SK-N-MC (cell line): Measurements from ENCODE around the gene WDFY1.
A peak's percentile ranks its signal among the peaks of the same experiment; 100 is the strongest.

ENCODE experiments used
- DNase-seq: peaks from one replicate; pipeline ENCODE4 v3.0.0-alpha.2; 2011; ENCODE audit warnings: low read depth, low spot score
- H3K27ac ChIP-seq: fragments of 200-600 bp; sonication (generic); 2 replicates; pipeline ENCODE4 v1.5.1; 2016; ENCODE audit warnings: mixed run types
- H3K36me3 ChIP-seq: fragments of 200-600 bp; sonication (generic); 2 replicates; pipeline ENCODE4 v1.6.1; 2017; ENCODE audit warnings: antibody characterized with exemption, low read length, mixed read lengths; ENCODE audit not compliant: insufficient read depth
- H3K4me3 ChIP-seq: fragments of 200-600 bp; sonication (generic); 2 replicates; pipeline ENCODE4 v1.5.1; 2016
- H3K9ac ChIP-seq: fragments of 200-600 bp; sonication (generic); 2 replicates; pipeline ENCODE4 v1.8.0; 2017; ENCODE audit warnings: mixed run types, mixed read lengths; ENCODE audit not compliant: insufficient read length
- H3K9me3 ChIP-seq: fragments of 200-600 bp; sonication (generic); 2 replicates; pipeline ENCODE4 v1.6.1; 2017; ENCODE audit warnings: low read depth, mild to moderate bottlenecking, antibody characterized with exemption, low read length, moderate library complexity, mixed read lengths
- EZH2 ChIP-seq: fragments of 200-600 bp; sonication (generic); IDR thresholded peaks from one replicate; pipeline ENCODE4 v1.6.1; 2017; ENCODE audit warnings: antibody characterized with exemption
- FOXP2 ChIP-seq: optimal IDR thresholded peaks from 2 replicates; pipeline ENCODE3; 2011; ENCODE audit warnings: mild to moderate bottlenecking, moderate library complexity; ENCODE audit not compliant: insufficient read depth; ENCODE audit errors: extremely low read length, control extremely low read depth
- POLR2AphosphoS5 ChIP-seq: IDR thresholded peaks from 2 replicates; pipeline ENCODE4 v1.6.1; 2012; ENCODE audit warnings: mild to moderate bottlenecking, low read depth, low read length, borderline replicate concordance

The WDFY1 gene

DNA sequence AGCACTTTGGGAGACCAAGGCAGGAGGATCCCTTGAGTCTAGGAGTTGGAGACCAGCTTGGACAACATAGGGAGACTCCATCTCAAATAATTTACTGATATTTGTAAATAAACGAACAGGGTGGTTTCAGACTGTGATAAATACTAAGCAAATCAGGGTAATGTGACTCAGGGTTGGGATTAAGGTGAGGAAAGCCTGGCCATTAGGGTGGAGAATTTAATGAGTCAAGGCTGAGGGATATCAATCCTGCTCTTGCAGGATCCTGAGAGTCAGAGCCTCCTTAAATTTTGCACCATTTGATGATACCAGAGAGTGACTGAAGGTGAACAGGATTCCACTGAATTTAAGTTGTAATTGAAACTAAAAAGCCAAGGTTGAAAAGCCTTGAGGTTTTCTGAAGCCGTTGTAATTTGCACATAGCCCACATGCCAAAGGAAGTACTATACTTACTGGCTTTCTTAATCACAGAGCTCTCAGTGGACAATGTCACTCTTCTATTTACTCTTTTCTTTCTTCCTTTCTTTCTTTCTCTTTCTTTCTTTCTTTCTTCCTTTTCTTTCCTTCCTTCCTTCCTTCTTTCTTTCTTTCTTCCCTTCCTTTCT is 79.1 kb downstream of the WDFY1 start:
- H3K36me3 ChIP-seq = no peaks in the 10 kb centered on the region; the same call in 1 of the 2 replicates
- no peak overlapping the region for H3K27ac ChIP-seq
- DNase-seq = no peak
- H3K4me3 ChIP-seq = no peak overlapping the region
- no peak for TF ChIP-seq FOXP2
- TF ChIP-seq POLR2AphosphoS5 = no peak
- no peak for TF ChIP-seq EZH2
- no peaks in the 10 kb centered on the region for H3K9me3 ChIP-seq
- H3K9ac ChIP-seq = no peak overlapping the region

- Histone ChIP-seq H3K36me3 (no peaks in the 10 kb centered on the region; the same call in 1 of the 2 replicates), H3K4me3 (no peak overlapping the region), H3K9me3 (no peaks in the 10 kb centered on the region), H3K9ac (no peak overlapping the region), H3K27ac (no peak overlapping the region)
- TF ChIP-seq EZH2 = no peak
- no peak for TF ChIP-seq POLR2AphosphoS5
- TF ChIP-seq FOXP2 = no peak
- no peak for DNase-seq
Measured at GRCh38 chr2:223865124-223865523, 80.0 kb downstream of the WDFY1 start.

GRCh38 chr2:223863491-223863890 is 81.6 kb downstream of the WDFY1 start:
- Histone ChIP-seq H3K36me3 (no peaks in the 10 kb centered on the region), H3K4me3 (no peak overlapping the region), H3K9me3 (no peaks in the 10 kb centered on the region), H3K27ac (peak overlapping the region; percentile 4; the same call in 1 of the 2 replicates), H3K9ac (no peak overlapping the region)
- TF ChIP-seq FOXP2 = no peak
- TF ChIP-seq EZH2 = no peak
- TF ChIP-seq POLR2AphosphoS5 = no peak
- DNase-seq = no peak

DNA sequence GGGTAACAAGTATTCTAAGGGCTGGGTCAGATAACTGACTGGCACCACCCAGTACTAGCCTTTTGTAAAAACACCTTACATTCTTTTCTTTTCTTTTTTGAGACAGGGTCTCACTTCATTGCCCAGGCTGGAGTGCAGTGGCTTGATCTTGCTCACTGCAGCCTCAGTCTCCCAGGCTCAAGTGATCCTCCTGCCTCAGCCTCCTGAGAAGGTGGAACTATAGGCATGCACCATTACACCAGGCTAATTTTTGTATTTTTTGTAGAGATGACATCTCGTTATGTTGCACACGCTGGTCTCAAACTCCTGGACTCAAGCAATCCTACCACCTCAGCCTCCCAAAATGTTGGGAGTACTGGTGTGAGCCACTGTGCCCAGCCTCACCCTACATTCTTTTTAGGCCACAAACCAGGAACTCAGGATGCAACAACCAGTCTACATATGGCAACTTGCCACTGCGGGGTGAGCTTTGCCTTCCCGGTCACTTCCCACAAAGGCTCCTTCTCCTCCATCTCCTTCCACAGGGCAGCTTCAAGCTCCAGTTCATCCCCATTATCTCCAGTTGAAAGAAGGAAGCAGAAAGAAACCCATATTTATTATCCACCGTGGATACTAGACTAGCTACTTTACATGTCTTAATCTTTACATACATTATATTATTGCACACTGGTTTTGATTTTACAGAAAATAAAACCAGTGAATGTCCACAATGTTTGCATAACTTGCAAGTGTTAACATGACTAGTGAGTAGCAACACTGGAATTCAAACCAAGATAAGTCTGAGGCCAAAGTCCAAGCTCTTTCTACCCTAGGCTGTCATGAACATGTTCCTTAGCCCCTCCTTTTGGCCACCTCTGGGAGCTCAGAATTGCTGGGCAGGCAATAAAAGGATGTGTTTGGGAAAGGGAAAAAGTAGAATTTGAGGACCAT is 84.1 kb downstream of the WDFY1 start:
- Histone ChIP-seq H3K9ac (no peak overlapping the region), H3K4me3 (no peak overlapping the region), H3K36me3 (no peaks in the 10 kb centered on the region), H3K27ac (no peak overlapping the region), H3K9me3 (no peaks in the 10 kb centered on the region)
- TF ChIP-seq POLR2AphosphoS5 = no peak
- no peak for TF ChIP-seq EZH2
- TF ChIP-seq FOXP2 = no peak
- no peak for DNase-seq

GRCh38 chr2:223859070-223859469 is 86.1 kb downstream of the WDFY1 start:
- no peak for DNase-seq
- H3K4me3 ChIP-seq = no peak overlapping the region
- no peaks in the 10 kb centered on the region for H3K9me3 ChIP-seq
- no peak overlapping the region for H3K27ac ChIP-seq
- H3K9ac ChIP-seq = no peak overlapping the region
- TF ChIP-seq FOXP2 = no peak
- TF ChIP-seq EZH2 = no peak
- no peak for TF ChIP-seq POLR2AphosphoS5
- peaks cover 4% of the 10 kb centered on the region; the same call in 1 of the 2 replicates for H3K36me3 ChIP-seq

GRCh38 chr2:223856584-223856983 is 88.6 kb downstream of the WDFY1 start:
- TF ChIP-seq POLR2AphosphoS5 = no peak
- TF ChIP-seq EZH2 = no peak
- TF ChIP-seq FOXP2 = no peak
- H3K4me3 ChIP-seq = no peak overlapping the region
- H3K9ac ChIP-seq = no peak overlapping the region
- peaks cover 11% of the 10 kb centered on the region; the same call in 1 of the 2 replicates for H3K36me3 ChIP-seq
- H3K9me3 ChIP-seq = no peaks in the 10 kb centered on the region
- DNase-seq = no peak
- no peak overlapping the region for H3K27ac ChIP-seq

- Histone ChIP-seq H3K4me3 (no peak overlapping the region), H3K9ac (no peak overlapping the region), H3K9me3 (no peaks in the 10 kb centered on the region), H3K36me3 (peaks cover 15% of the 10 kb centered on the region; the same call in 1 of the 2 replicates), H3K27ac (no peak overlapping the region)
- no peak for DNase-seq
- TF ChIP-seq POLR2AphosphoS5 (no peak), EZH2 (no peak), FOXP2 (no peak)
Measured at GRCh38 chr2:223856021-223856420, 89.1 kb downstream of the WDFY1 start.

- H3K27ac ChIP-seq = no peak overlapping the region
- TF ChIP-seq POLR2AphosphoS5 (no peak), EZH2 (no peak), FOXP2 (no peak)
- H3K4me3 ChIP-seq = no peak overlapping the region
- peaks cover 15% of the 10 kb centered on the region; the same call in 1 of the 2 replicates for H3K36me3 ChIP-seq
- H3K9ac ChIP-seq = no peak overlapping the region
- DNase-seq = no peak
- no peaks in the 10 kb centered on the region for H3K9me3 ChIP-seq
Measured at GRCh38 chr2:223855426-223855825, 89.7 kb downstream of the WDFY1 start.

GRCh38 chr2:223854741-223855140 is 90.4 kb downstream of the WDFY1 start:
- Histone ChIP-seq H3K36me3 (peaks cover 15% of the 10 kb centered on the region; the same call in 1 of the 2 replicates), H3K9ac (no peak overlapping the region), H3K27ac (no peak overlapping the region), H3K4me3 (no peak overlapping the region), H3K9me3 (no peaks in the 10 kb centered on the region)
- TF ChIP-seq POLR2AphosphoS5 = no peak
- TF ChIP-seq FOXP2 = no peak
- TF ChIP-seq EZH2 = no peak
- no peak for DNase-seq
